IPS-20b (cell line): ENCODE results near the gene KIF5C.

ENCODE experiments used
- H3K27ac ChIP-seq: one replicate; pipeline ENCODE4 v1.5.1; 2013; ENCODE audit warnings: low read length
- H3K27me3 ChIP-seq: 2 replicates; pipeline ENCODE4 v1.6.1; 2013; ENCODE audit warnings: mild to moderate bottlenecking, low read length, inconsistent platforms; ENCODE audit not compliant: insufficient read depth
- H3K36me3 ChIP-seq: 2 replicates; pipeline ENCODE4 v1.6.1; 2013; ENCODE audit warnings: low read depth, mild to moderate bottlenecking, inconsistent platforms, low read length, moderate library complexity; ENCODE audit not compliant: insufficient read depth
- H3K4me1 ChIP-seq: 2 replicates; pipeline ENCODE4 v1.6.1; 2013; ENCODE audit warnings: mild to moderate bottlenecking, control low read depth, inconsistent platforms, low read length, moderate library complexity; ENCODE audit not compliant: insufficient read depth
- H3K4me3 ChIP-seq: 2 replicates; pipeline ENCODE4 v1.5.1; 2013; ENCODE audit warnings: mild to moderate bottlenecking, low read length, inconsistent platforms
- H3K9ac ChIP-seq: 2 replicates; pipeline ENCODE4 v1.6.1; 2013; ENCODE audit warnings: low read depth, mild to moderate bottlenecking, inconsistent platforms, low read length, moderate library complexity
- H3K9me3 ChIP-seq: 2 replicates; pipeline ENCODE4 v1.6.1; 2013; ENCODE audit warnings: mild to moderate bottlenecking, low read depth, low read length, inconsistent platforms; ENCODE audit not compliant: insufficient read depth

The KIF5C gene

GRCh38 chr2:149034406-149034805, 159.4 kb downstream of the KIF5C start:
- Histone ChIP-seq H3K36me3 (no peaks in the 10 kb centered on the region), H3K4me3 (no peak overlapping the region), H3K27ac (no peak overlapping the region), H3K27me3 (peaks cover 26% of the 10 kb centered on the region), H3K9me3 (no peaks in the 10 kb centered on the region), H3K9ac (no peak overlapping the region), H3K4me1 (peaks cover 2% of the 10 kb centered on the region)

GRCh38 chr2:149036507-149037293, 161.7 kb downstream of the KIF5C start:
- Histone ChIP-seq H3K27ac (no peak overlapping the region), H3K4me3 (no peak overlapping the region), H3K9ac (no peak overlapping the region), H3K4me1 (peaks cover 2% of the 10 kb centered on the region), H3K9me3 (no peaks in the 10 kb centered on the region), H3K36me3 (no peaks in the 10 kb centered on the region), H3K27me3 (peaks cover 34% of the 10 kb centered on the region)

GRCh38 chr2:149037851-149038250, 162.8 kb downstream of the KIF5C start:
- no peaks in the 10 kb centered on the region for H3K9me3 ChIP-seq
- no peak overlapping the region for H3K27ac ChIP-seq
- H3K4me3 ChIP-seq = peak overlapping the region; percentile 68
- H3K27me3 ChIP-seq = peaks cover 34% of the 10 kb centered on the region
- no peaks in the 10 kb centered on the region for H3K36me3 ChIP-seq
- H3K9ac ChIP-seq = 0 out of 2 replicates have a peak overlapping the region, but pooled peaks have one; percentile 33
- no peaks in the 10 kb centered on the region; the same call in 1 of the 2 replicates for H3K4me1 ChIP-seq

- Histone ChIP-seq H3K4me1 (no peaks in the 10 kb centered on the region), H3K36me3 (no peaks in the 10 kb centered on the region), H3K4me3 (peak within 1 kb of the TSS; percentile 68), H3K9ac (0 out of 2 replicates have a peak within 1 kb of the TSS, but pooled peaks have one; percentile 33), H3K27ac (no peak within 1 kb of the TSS), H3K27me3 (peaks cover 34% of the 10 kb centered on the region), H3K9me3 (no peaks in the 10 kb centered on the region)
Observed at GRCh38 chr2:149038442-149039212, 163.6 kb downstream of the KIF5C start, which contains the start of gene LYPD6B. Gene LYPD6B, plus strand, starts transcription at chr2:149038699. Its CDS starts 92,250 bp downstream, at chr2:149130949.

GRCh38 chr2:149039213-149039724, 164.2 kb downstream of the KIF5C start:
- Histone ChIP-seq H3K9me3 (no peaks in the 10 kb centered on the region), H3K4me3 (peak overlapping the region; percentile 68), H3K27ac (no peak overlapping the region), H3K36me3 (no peaks in the 10 kb centered on the region), H3K4me1 (no peaks in the 10 kb centered on the region), H3K9ac (no peak overlapping the region), H3K27me3 (peaks cover 34% of the 10 kb centered on the region)

GRCh38 chr2:149040451-149040850, 165.4 kb downstream of the KIF5C start:
- H3K36me3 ChIP-seq = no peaks in the 10 kb centered on the region
- no peaks in the 10 kb centered on the region for H3K4me1 ChIP-seq
- no peak overlapping the region for H3K27ac ChIP-seq
- peaks cover 34% of the 10 kb centered on the region for H3K27me3 ChIP-seq
- no peak overlapping the region for H3K4me3 ChIP-seq
- H3K9me3 ChIP-seq = no peaks in the 10 kb centered on the region
- H3K9ac ChIP-seq = no peak overlapping the region

GRCh38 chr2:149041482-149041881, 166.5 kb downstream of the KIF5C start:
- no peak overlapping the region for H3K4me3 ChIP-seq
- H3K4me1 ChIP-seq = no peaks in the 10 kb centered on the region
- H3K36me3 ChIP-seq = no peaks in the 10 kb centered on the region
- no peak overlapping the region for H3K9ac ChIP-seq
- no peaks in the 10 kb centered on the region for H3K9me3 ChIP-seq
- H3K27ac ChIP-seq = no peak overlapping the region
- H3K27me3 ChIP-seq = peaks cover 34% of the 10 kb centered on the region

GRCh38 chr2:149042881-149043280, 167.9 kb downstream of the KIF5C start:
- H3K36me3 ChIP-seq = no peaks in the 10 kb centered on the region
- H3K9me3 ChIP-seq = no peaks in the 10 kb centered on the region
- H3K9ac ChIP-seq = no peak overlapping the region
- H3K27ac ChIP-seq = no peak overlapping the region
- H3K27me3 ChIP-seq = peaks cover 21% of the 10 kb centered on the region
- no peak overlapping the region for H3K4me3 ChIP-seq
- H3K4me1 ChIP-seq = no peaks in the 10 kb centered on the region

- Histone ChIP-seq H3K9ac (no peak overlapping the region), H3K27me3 (peaks cover 7% of the 10 kb centered on the region), H3K4me3 (no peak overlapping the region), H3K27ac (no peak overlapping the region), H3K4me1 (no peaks in the 10 kb centered on the region), H3K36me3 (no peaks in the 10 kb centered on the region), H3K9me3 (no peaks in the 10 kb centered on the region)
Observed at GRCh38 chr2:149044500-149044899, 169.5 kb downstream of the KIF5C start.

GRCh38 chr2:149047118-149047517, 172.1 kb downstream of the KIF5C start:
- Histone ChIP-seq H3K9me3 (no peaks in the 10 kb centered on the region), H3K4me1 (no peaks in the 10 kb centered on the region), H3K36me3 (no peaks in the 10 kb centered on the region), H3K27ac (no peak overlapping the region), H3K9ac (no peak overlapping the region), H3K27me3 (no peaks in the 10 kb centered on the region), H3K4me3 (no peak overlapping the region)

- H3K4me1 ChIP-seq = no peaks in the 10 kb centered on the region
- H3K4me3 ChIP-seq = no peak overlapping the region
- H3K9ac ChIP-seq = no peak overlapping the region
- H3K27ac ChIP-seq = no peak overlapping the region
- no peaks in the 10 kb centered on the region for H3K9me3 ChIP-seq
- no peaks in the 10 kb centered on the region for H3K27me3 ChIP-seq
- no peaks in the 10 kb centered on the region for H3K36me3 ChIP-seq
Observed at GRCh38 chr2:149049142-149049541, 174.1 kb downstream of the KIF5C start.
